Neuronal stem cell (in vitro differentiated cells): ENCODE measurements around the gene GSPT1.
"Not testable (repeated sequence)": the region's sequence is repeated elsewhere in the genome, so short reads cannot be mapped to it uniquely, and the experiment has no call there.

Experiments used
- DNase-seq: peaks from one replicate; pipeline ENCODE4 v3.0.0-alpha.2; 2013; ENCODE audit warnings: low spot score
- H2AFZ ChIP-seq: one replicate; pipeline ENCODE4 v1.6.1; 2013; ENCODE audit warnings: mild to moderate bottlenecking, low read length, inconsistent platforms
- H2AK5ac ChIP-seq: 2 replicates; pipeline ENCODE4 v1.6.1; 2013; ENCODE audit warnings: low read depth, mild to moderate bottlenecking, inconsistent platforms, low read length, moderate library complexity, mixed read lengths
- H2BK120ac ChIP-seq: 2 replicates; pipeline ENCODE4 v1.6.1; 2013; ENCODE audit warnings: low read depth, mild to moderate bottlenecking, inconsistent platforms, low read length, moderate library complexity, mixed read lengths
- H2BK12ac ChIP-seq: one replicate; pipeline ENCODE4 v1.6.1; 2013; ENCODE audit warnings: low read length, inconsistent platforms
- H2BK15ac ChIP-seq: 2 replicates; pipeline ENCODE4 v1.6.1; 2013; ENCODE audit warnings: mild to moderate bottlenecking, low read length, inconsistent platforms, mixed read lengths
- H2BK5ac ChIP-seq: one replicate; pipeline ENCODE4 v1.6.1; 2013; ENCODE audit warnings: inconsistent platforms, mild to moderate bottlenecking, low read length, moderate library complexity
- H3K14ac ChIP-seq: one replicate; pipeline ENCODE4 v1.6.1; 2013; ENCODE audit warnings: low read length, inconsistent platforms
- H3K18ac ChIP-seq: 2 replicates; pipeline ENCODE4 v1.6.1; 2013; ENCODE audit warnings: low read length, inconsistent platforms
- H3K23ac ChIP-seq: 2 replicates; pipeline ENCODE4 v1.6.1; 2013; ENCODE audit warnings: low read depth, mild to moderate bottlenecking, mixed read lengths, low read length, inconsistent platforms; ENCODE audit not compliant: poor library complexity
- H3K27ac ChIP-seq: replicated peaks from 3 replicates; pipeline ENCODE4 v1.5.1; 2013; ENCODE audit warnings: low read length, inconsistent platforms
- H3K27me3 ChIP-seq, 3 experiments: 2 replicates each; pipeline ENCODE4 v1.6.1; 2013; ENCODE audit warnings: low read length in 3 of 3, mild to moderate bottlenecking in 2 of 3, inconsistent platforms in 1 of 3, low read depth in 1 of 3, mixed read lengths in 1 of 3, moderate library complexity in 1 of 3; ENCODE audit not compliant: control insufficient read depth in 3 of 3, insufficient read depth in 3 of 3
- H3K36me3 ChIP-seq, 2 donors: replicated peaks in 1 of 2; 2 replicates each; pipeline ENCODE4 v1.6.1; 2013; ENCODE audit warnings: low read length in 2 of 2; ENCODE audit not compliant: control insufficient read depth in 2 of 2, insufficient read depth in 2 of 2
- H3K4ac ChIP-seq: 2 replicates; pipeline ENCODE4 v1.6.1; 2013; ENCODE audit warnings: inconsistent platforms, mild to moderate bottlenecking, low read length, moderate library complexity
- H3K4me1 ChIP-seq, 2 donors: 1 replicate in 1 of 2; 2 replicates in 1 of 2; pipeline ENCODE4 v1.6.1; 2013; ENCODE audit warnings: low read length in 2 of 2, low read depth in 1 of 2; ENCODE audit not compliant: control insufficient read depth in 2 of 2, insufficient read depth in 1 of 2
- H3K4me2 ChIP-seq: one replicate; pipeline ENCODE4 v1.6.1; 2013; ENCODE audit warnings: mild to moderate bottlenecking, low read length, inconsistent platforms; ENCODE audit not compliant: insufficient read depth, poor library complexity, severe bottlenecking
- H3K4me3 ChIP-seq, 2 donors: 2 replicates each; pipeline ENCODE4 v1.5.1; 2013; ENCODE audit warnings: low read length in 2 of 2, mild to moderate bottlenecking in 2 of 2, inconsistent platforms in 1 of 2, moderate library complexity in 1 of 2
- H3K79me1 ChIP-seq: one replicate; pipeline ENCODE4 v1.6.1; 2013; ENCODE audit warnings: low read depth, mild to moderate bottlenecking, inconsistent platforms, low read length, moderate library complexity
- H3K9ac ChIP-seq: one replicate; pipeline ENCODE4 v1.6.1; 2013; ENCODE audit warnings: mild to moderate bottlenecking, low read depth, low read length, inconsistent platforms; ENCODE audit not compliant: poor library complexity
- H3K9me3 ChIP-seq, 2 donors: replicated peaks in 1 of 2; 2 replicates each; pipeline versions ENCODE3 to v1.6.1; 2013; ENCODE audit warnings: low read length in 2 of 2, mild to moderate bottlenecking in 2 of 2, inconsistent platforms in 1 of 2, low read depth in 1 of 2, mixed read lengths in 1 of 2, moderate library complexity in 1 of 2; ENCODE audit not compliant: control insufficient read depth in 2 of 2, insufficient read depth in 1 of 2
- H4K8ac ChIP-seq: one replicate; pipeline ENCODE4 v1.6.1; 2013; ENCODE audit warnings: low read depth, mild to moderate bottlenecking, inconsistent platforms, low read length, moderate library complexity
- H4K91ac ChIP-seq: one replicate; pipeline ENCODE4 v1.6.1; 2013; ENCODE audit warnings: low read length, low read depth, mild to moderate bottlenecking, inconsistent platforms; ENCODE audit not compliant: poor library complexity
- WGBS, 2 donors: extraction: QIAGEN DNeasy Blood & Tissue Kit; methylation state at CpG; one replicate each; pipeline ENCODE4 v1.1.7; 2013; ENCODE audit warnings: missing lambda C conversion rate in 2 of 2, mixed read lengths in 1 of 2; ENCODE audit not compliant: insufficient read length in 2 of 2, insufficient replicate concordance in 1 of 2; ENCODE audit errors: extremely low coverage in 2 of 2; 5-methylcytosine and 5-hydroxymethylcytosine counted together

Gene GSPT1

DNA sequence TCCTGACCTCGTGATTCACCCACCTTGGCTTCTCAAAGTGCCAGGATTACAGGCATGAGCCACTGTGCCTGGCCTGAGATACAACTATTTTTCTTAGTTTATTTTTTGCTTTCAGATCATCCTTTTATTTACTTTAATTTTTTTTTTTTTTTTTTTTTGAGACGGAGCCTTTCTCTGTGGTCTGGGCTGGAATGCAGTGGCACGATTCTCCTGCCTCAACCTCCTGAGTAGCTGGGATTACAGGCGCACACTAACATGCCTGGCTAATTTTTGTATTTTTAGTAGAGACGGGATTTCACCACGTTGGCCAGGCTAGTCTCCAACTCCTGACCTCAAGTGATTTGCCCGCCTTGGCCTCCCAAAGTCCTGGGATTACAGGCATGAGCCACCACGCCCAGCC lies 37.8 kb upstream of the GSPT1 start:
- not testable (repeated sequence) for H2BK120ac ChIP-seq, H3K4me2 ChIP-seq, H2AK5ac ChIP-seq, H3K18ac ChIP-seq, H3K27me3 ChIP-seq, H3K4me1 ChIP-seq, H3K79me1 ChIP-seq, H2BK12ac ChIP-seq, H4K91ac ChIP-seq, H3K4me3 ChIP-seq, H3K23ac ChIP-seq, H3K36me3 ChIP-seq, DNase-seq, H3K9ac ChIP-seq, H2BK5ac ChIP-seq, H3K27ac ChIP-seq, H2AFZ ChIP-seq, H4K8ac ChIP-seq, H2BK15ac ChIP-seq, H3K4ac ChIP-seq, H3K9me3 ChIP-seq, H3K14ac ChIP-seq
- no CpG with 5 or more reads among the region's 8 CpGs for WGBS, 2 donors

DNA sequence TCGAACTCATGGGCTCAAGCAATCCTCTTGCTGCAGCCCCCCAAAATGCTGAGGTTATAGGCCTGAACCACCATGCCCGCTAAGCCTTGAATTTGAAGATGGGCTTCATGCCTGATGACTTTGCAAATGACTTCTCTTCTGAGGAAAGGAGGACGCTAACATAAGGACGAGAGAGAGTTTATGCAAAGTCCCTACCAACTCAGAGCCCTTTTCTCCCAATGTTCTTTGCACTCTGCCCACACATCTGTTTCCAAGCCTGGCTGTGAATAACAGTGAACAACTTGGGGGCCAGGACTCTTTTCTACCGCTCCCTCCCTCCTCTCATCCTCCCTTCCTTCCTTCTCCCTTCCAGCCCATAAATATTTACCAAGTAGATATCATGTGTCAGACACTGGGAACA lies 34.6 kb upstream of the GSPT1 start:
- no peak overlapping the region for H2BK15ac ChIP-seq
- H3K27ac ChIP-seq = no peak overlapping the region
- no CpG with 5 or more reads among the region's 5 CpGs for WGBS, 2 donors

DNA sequence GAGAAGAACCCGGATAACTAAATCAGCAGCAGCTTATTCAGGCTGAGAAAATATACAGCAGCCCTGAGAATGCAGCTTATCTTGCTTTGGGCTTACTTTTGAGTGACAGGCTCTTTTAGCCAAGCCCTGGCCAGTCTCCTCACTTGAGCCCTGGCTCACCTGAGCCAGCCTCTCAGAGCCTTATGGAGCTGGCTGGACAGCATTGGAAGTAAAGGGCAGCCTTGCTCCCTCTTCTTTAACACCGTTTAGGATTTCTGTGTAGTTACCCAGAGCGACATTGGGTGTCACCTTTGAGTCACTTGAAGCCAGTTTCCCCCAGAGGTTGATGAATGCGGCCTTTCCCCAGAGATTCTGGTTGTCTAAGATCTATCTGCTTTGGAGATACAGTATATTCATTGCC lies 33.8 kb upstream of the GSPT1 start:
- Histone ChIP-seq H3K23ac (no peak overlapping the region), H3K79me1 (no peaks in the 10 kb centered on the region), H3K18ac (no peak overlapping the region), H3K27ac (no peak overlapping the region), H3K4me2 (no peak overlapping the region), H2BK12ac (no peak overlapping the region), H3K27me3 (no peaks in the 10 kb centered on the region), H2AFZ (no peak overlapping the region), H4K8ac (no peak overlapping the region), H3K14ac (no peak overlapping the region), H2AK5ac (no peak overlapping the region), H4K91ac (no peak overlapping the region), H3K4ac (no peak overlapping the region), H2BK120ac (no peak overlapping the region), H2BK15ac (no peak overlapping the region), H3K9ac (no peak overlapping the region), H3K9me3 (no peaks in the 10 kb centered on the region), H3K4me3 (no peak overlapping the region), H3K4me1 (no peaks in the 10 kb centered on the region), H3K36me3 (no peaks in the 10 kb centered on the region), H2BK5ac (no peak overlapping the region)
- DNase-seq = peak; percentile 30
- WGBS, 2 donors = no CpG with 5 or more reads among the region's 4 CpGs

More for the DNA sequence above, 34.6 kb upstream of the GSPT1 start:
- Histone ChIP-seq H4K91ac (no peak overlapping the region), H2AK5ac (no peak overlapping the region), H3K9me3 (no peaks in the 10 kb centered on the region), H3K14ac (no peak overlapping the region), H2BK12ac (no peak overlapping the region), H3K23ac (no peak overlapping the region), H3K4ac (no peak overlapping the region), H3K9ac (no peak overlapping the region), H3K79me1 (no peaks in the 10 kb centered on the region), H2AFZ (no peak overlapping the region), H3K4me3 (no peak overlapping the region), H4K8ac (no peak overlapping the region), H3K4me2 (no peak overlapping the region), H2BK120ac (no peak overlapping the region), H3K27me3 (no peaks in the 10 kb centered on the region), H3K18ac (no peak overlapping the region), H3K4me1 (no peaks in the 10 kb centered on the region), H2BK5ac (no peak overlapping the region), H3K36me3 (no peaks in the 10 kb centered on the region)
- no peak for DNase-seq

DNA sequence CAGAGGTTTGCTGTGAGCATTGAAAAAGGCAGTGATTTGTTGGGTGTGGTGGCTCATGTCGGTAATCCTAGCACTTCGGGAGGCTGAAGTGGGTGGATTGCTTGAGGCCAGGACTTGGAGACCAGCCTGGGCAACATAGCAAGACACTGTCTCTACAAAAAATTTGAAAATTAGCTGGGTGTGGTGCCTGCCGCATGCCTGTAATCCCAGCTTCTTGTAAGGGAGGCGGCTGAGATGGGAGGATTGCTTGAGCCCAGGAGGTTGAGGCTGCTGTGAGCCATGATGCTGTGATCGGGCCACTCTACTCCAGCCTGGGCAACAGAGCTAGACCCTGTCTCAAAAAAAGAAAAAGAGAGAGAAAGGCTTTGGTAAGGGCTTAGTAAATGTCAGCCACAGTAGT lies 33.1 kb upstream of the GSPT1 start:
- H2BK12ac ChIP-seq = no peak overlapping the region
- no peaks in the 10 kb centered on the region for H3K79me1 ChIP-seq
- H3K4ac ChIP-seq = no peak overlapping the region
- H3K4me1 ChIP-seq = no peaks in the 10 kb centered on the region
- DNase-seq = no peak
- H3K9me3 ChIP-seq = no peaks in the 10 kb centered on the region
- no peak overlapping the region for H2BK120ac ChIP-seq
- no peak overlapping the region for H3K14ac ChIP-seq
- no peak overlapping the region for H3K18ac ChIP-seq
- WGBS, 2 donors = no CpG with 5 or more reads among the region's 5 CpGs
- no peak overlapping the region for H3K27ac ChIP-seq
- no peak overlapping the region for H4K91ac ChIP-seq
- no peak overlapping the region for H3K9ac ChIP-seq
- H2BK15ac ChIP-seq = no peak overlapping the region
- H4K8ac ChIP-seq = no peak overlapping the region
- no peaks in the 10 kb centered on the region for H3K36me3 ChIP-seq
- H3K4me3 ChIP-seq = no peak overlapping the region
- no peak overlapping the region for H3K23ac ChIP-seq
- H3K4me2 ChIP-seq = no peak overlapping the region
- no peak overlapping the region for H2AFZ ChIP-seq
- no peaks in the 10 kb centered on the region for H3K27me3 ChIP-seq
- H2BK5ac ChIP-seq = no peak overlapping the region
- no peak overlapping the region for H2AK5ac ChIP-seq
